Retinal pigment epithelial cell (primary cell): ENCODE measurements around the gene RERE.
"Not testable (repeated sequence)": the region's sequence is repeated elsewhere in the genome, so short reads cannot be mapped to it uniquely, and the experiment has no call there.

Experiments used
- DNase-seq: peaks from one replicate; pipeline ENCODE4 v3.0.0-alpha.2; 2010; ENCODE audit warnings: low read depth
- H3K4me3 ChIP-seq: 2 replicates; pipeline ENCODE4 v1.5.1; 2011; ENCODE audit warnings: mild to moderate bottlenecking, low read length, control low read depth, moderate library complexity
- CTCF ChIP-seq: conservative IDR thresholded peaks from 2 replicates; pipeline ENCODE4 v1.5.1; 2011; ENCODE audit warnings: low read depth, low read length, control low read depth, inconsistent platforms

The RERE gene

GRCh38 chr1:8733484-8733883 lies 84.0 kb downstream of the RERE start:
- H3K4me3 ChIP-seq = no peak overlapping the region
- DNase-seq = no peak
- TF ChIP-seq CTCF = no peak

GRCh38 chr1:8731162-8731561 lies 86.3 kb downstream of the RERE start:
- no peak for DNase-seq
- no peak overlapping the region for H3K4me3 ChIP-seq
- no peak for TF ChIP-seq CTCF

- no peak overlapping the region for H3K4me3 ChIP-seq
- DNase-seq = no peak
- TF ChIP-seq CTCF = no peak
Observed at GRCh38 chr1:8728464-8728863, 89.0 kb downstream of the RERE start.

- peak; percentile 43 for DNase-seq
- no peak for TF ChIP-seq CTCF
- no peak overlapping the region for H3K4me3 ChIP-seq
Observed at GRCh38 chr1:8727809-8728213, 89.6 kb downstream of the RERE start.

- DNase-seq, H3K4me3 ChIP-seq: not testable (repeated sequence)
Observed at GRCh38 chr1:8727316-8727715, 90.1 kb downstream of the RERE start.

- H3K4me3 ChIP-seq, DNase-seq: not testable (repeated sequence)
Observed at GRCh38 chr1:8726801-8727186, 90.6 kb downstream of the RERE start.

- H3K4me3 ChIP-seq = no peak overlapping the region
- DNase-seq = no peak
- no peak for TF ChIP-seq CTCF
Observed at GRCh38 chr1:8723010-8723409, 94.4 kb downstream of the RERE start.

- no peak for TF ChIP-seq CTCF
- no peak for DNase-seq
Observed at GRCh38 chr1:8722366-8722765, 95.1 kb downstream of the RERE start.

More at GRCh38 chr1:8722366-8722765, 95.1 kb downstream of the RERE start:
- no peak overlapping the region for H3K4me3 ChIP-seq
